Measurements from ENCODE around the gene SNAPC1. TPM values are rescaled to one million over a fixed set of nuclear protein-coding genes. Genes with fewer than 3 reads are reported as not detected.
"Not testable (repeated sequence)": the region's sequence is repeated elsewhere in the genome, so short reads cannot be mapped to it uniquely, and the experiment has no call there.

Gene SNAPC1
- total RNA-seq, 1 experiment from 2014 or later = 9.4 TPM

- DNase-seq (ENCODE audit: low spot score) = no peak
Measured at GRCh38 chr14:61749867-61750266, 12.4 kb upstream of the SNAPC1 start.

GRCh38 chr14:61750708-61751474, 11.3 kb upstream of the SNAPC1 start:
- no peak for DNase-seq (ENCODE audit: low spot score)

- no peak for DNase-seq (ENCODE audit: low spot score)
Measured at GRCh38 chr14:61751475-61751989, 10.7 kb upstream of the SNAPC1 start.

- no peak for DNase-seq (ENCODE audit: low spot score)
Measured at GRCh38 chr14:61752626-61753025, 9.6 kb upstream of the SNAPC1 start.

- no peak for DNase-seq (ENCODE audit: low spot score)
Measured at GRCh38 chr14:61753631-61754030, 8.6 kb upstream of the SNAPC1 start.

- no peak for DNase-seq (ENCODE audit: low spot score)
Measured at GRCh38 chr14:61754627-61755381, 7.4 kb upstream of the SNAPC1 start.

- not testable (repeated sequence) for DNase-seq (ENCODE audit: low spot score)
Measured at GRCh38 chr14:61755382-61755742, 6.9 kb upstream of the SNAPC1 start.

GRCh38 chr14:61756135-61756534, 6.1 kb upstream of the SNAPC1 start:
- no peak for DNase-seq (ENCODE audit: low spot score)

- no peak for DNase-seq (ENCODE audit: low spot score)
Measured at GRCh38 chr14:61759878-61760277, 2.3 kb upstream of the SNAPC1 start.

- DNase-seq (ENCODE audit: low spot score) = no peak
Measured at GRCh38 chr14:61761557-61761956, 663 bp upstream of the SNAPC1 start.

- no peak for DNase-seq (ENCODE audit: low spot score)
Measured at GRCh38 chr14:61764342-61765122, 2.3 kb downstream of the SNAPC1 start.

- DNase-seq (ENCODE audit: low spot score) = no peak
Measured at GRCh38 chr14:61765225-61765943, 3.2 kb downstream of the SNAPC1 start.

GRCh38 chr14:61766151-61766550, 3.9 kb downstream of the SNAPC1 start:
- DNase-seq (ENCODE audit: low spot score) = no peak

GRCh38 chr14:61768240-61768639, 6.0 kb downstream of the SNAPC1 start:
- no peak for DNase-seq (ENCODE audit: low spot score)

- DNase-seq (ENCODE audit: low spot score) = no peak
Measured at GRCh38 chr14:61769893-61770292, 7.7 kb downstream of the SNAPC1 start.

GRCh38 chr14:61774861-61775260, 12.6 kb downstream of the SNAPC1 start:
- DNase-seq (ENCODE audit: low spot score) = no peak

GRCh38 chr14:61780125-61780524, 17.9 kb downstream of the SNAPC1 start:
- no peak for DNase-seq (ENCODE audit: low spot score)

GRCh38 chr14:61797309-61797708, 35.1 kb downstream of the SNAPC1 start:
- DNase-seq (ENCODE audit: low spot score) = no peak

- no peak for DNase-seq (ENCODE audit: low spot score)
Measured at GRCh38 chr14:61802010-61802568, 39.9 kb downstream of the SNAPC1 start.

- no peak for DNase-seq (ENCODE audit: low spot score)
Measured at GRCh38 chr14:61803755-61804154, 41.5 kb downstream of the SNAPC1 start.

GRCh38 chr14:61805451-61805850, 43.2 kb downstream of the SNAPC1 start:
- no peak for DNase-seq (ENCODE audit: low spot score)

Measured in H4 (cell line).